T-helper 9 cell (primary cell): Measurements from ENCODE around the gene HEY2.
"Not testable (repeated sequence)": the region's sequence is repeated elsewhere in the genome, so short reads cannot be mapped to it uniquely, and the experiment has no call there.

Experiments used
- DNase-seq: peaks from one replicate; pipeline ENCODE4 v3.0.0-alpha.2; 2020

The HEY2 gene

DNA sequence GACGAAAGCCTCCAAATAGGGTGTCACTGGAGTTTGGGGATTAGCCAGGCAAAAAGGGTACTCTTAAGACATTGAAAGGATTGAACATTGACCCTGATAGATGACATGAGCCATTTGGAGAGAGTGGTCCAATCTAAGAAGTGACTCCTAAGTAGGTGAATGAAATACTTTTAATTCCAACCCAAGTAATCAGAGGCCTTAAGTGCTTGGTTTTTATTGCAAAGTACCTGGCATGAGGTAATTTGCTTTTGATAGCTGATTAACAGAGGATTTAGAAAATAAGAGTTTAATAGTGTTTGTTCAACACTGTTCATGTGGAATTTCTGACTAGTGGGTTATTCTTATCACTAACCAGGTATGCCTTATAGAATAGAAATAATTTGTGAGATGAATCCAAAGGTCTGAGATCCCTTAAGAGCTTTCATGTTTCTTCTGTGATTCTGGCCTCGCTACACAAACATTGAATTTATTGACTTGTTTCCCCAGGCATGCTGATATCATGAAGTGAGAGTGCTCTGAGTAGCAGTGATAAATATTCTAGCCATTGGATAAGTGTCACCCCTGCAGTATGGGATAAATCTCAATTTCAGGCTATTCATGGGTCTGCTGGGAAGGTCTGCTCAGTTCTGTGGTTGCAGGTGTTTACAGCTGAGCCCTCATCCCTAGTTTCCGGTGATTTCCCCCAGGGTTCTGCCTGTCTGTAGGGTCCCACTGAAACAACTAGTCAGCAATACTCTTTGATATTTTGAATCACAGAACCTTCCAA is 47.9 kb downstream of the HEY2 start:
- no peak for DNase-seq

DNA sequence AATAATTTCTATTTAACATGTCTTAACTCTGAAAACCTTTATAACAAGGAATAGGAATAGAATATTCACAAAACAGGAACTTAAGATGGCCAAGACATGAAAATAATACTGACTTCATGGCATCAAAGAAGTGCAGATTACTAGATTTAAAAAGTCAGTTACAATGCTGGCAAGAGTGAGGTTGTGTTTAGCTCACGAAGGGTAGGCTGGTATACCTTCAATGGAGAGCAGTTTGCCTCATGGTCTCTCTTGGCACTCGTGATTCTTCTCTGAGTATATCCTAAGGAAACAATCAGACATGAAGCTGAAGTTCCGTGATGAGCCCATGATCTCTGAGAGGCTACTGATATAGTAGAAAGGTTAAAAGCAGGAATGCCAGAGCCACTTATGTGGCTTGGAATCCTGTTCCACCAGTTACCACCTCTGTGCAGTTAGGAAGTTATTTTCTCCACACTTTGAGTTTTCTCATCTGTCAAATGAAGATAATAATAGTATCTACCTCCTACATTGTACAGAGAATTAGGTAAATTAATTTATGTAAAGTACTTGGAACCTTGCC is 48.5 kb downstream of the HEY2 start:
- DNase-seq: no peak

GRCh38 chr6:125798734-125799508 is 49.5 kb downstream of the HEY2 start:
- DNase-seq: no peak

- DNase-seq: no peak
Measured at GRCh38 chr6:125802383-125802782, 53.0 kb downstream of the HEY2 start.

DNA sequence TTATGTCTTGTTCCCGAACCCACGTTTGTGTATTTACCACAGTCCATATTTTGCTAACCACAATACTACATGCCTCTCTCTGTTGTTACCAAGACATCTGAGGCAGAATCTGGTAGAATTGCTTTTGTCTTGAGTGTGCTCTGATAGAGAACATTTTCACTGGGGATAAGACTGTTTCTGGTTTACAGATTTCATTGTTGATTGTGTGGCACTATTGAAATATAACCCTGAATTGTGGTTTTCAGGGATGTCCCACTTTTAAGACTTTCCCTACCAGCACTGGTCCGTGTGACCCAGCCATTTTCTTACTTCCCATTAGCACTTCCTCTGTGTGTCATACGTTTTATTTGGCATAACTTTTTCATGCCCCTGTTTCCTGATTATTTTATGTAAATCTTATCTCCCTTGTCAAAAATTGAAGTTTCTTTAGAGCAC is 53.5 kb downstream of the HEY2 start:
- DNase-seq: no peak

DNA sequence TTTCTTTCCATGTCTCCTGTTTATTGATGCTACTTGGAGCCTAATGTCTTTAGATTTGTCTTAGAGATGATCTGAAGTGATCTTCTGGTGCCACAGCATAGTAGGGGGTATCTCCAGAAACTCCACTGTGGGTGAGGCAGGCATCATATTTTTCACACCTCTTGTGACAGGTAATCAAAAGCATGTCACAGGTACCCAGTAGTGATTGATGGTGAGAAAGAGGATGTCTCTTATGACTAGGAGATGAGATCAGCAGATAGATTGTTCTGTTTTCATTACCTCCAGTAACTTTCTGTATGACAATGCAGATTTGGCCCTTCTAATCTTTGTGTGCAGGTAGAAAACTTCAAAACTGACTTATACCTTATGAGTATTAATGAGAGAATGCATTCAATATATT is 54.8 kb downstream of the HEY2 start:
- DNase-seq: no peak

GRCh38 chr6:125804866-125805425 is 55.5 kb downstream of the HEY2 start:
- not testable (repeated sequence) for DNase-seq

DNA sequence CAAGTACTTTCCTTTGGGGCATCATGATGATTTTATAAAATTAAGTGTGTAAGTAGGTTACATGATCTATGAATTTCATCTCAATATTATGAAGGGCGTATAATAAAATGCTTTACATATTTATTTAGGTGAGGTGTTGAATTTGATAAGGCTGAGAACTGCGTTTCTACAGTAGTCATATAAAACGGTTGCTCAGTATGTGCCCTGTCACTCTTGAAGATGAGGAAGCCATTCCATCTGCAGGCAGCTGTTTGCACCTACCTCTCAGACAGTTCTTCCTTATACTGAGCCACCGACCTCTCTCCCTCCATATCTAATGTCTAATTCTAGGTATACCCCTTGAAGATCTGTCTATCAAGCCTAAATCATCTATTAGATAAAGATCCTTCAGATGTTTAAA is 57.4 kb downstream of the HEY2 start:
- DNase-seq: no peak

GRCh38 chr6:125807293-125807692 is 57.9 kb downstream of the HEY2 start:
- no peak for DNase-seq

DNA sequence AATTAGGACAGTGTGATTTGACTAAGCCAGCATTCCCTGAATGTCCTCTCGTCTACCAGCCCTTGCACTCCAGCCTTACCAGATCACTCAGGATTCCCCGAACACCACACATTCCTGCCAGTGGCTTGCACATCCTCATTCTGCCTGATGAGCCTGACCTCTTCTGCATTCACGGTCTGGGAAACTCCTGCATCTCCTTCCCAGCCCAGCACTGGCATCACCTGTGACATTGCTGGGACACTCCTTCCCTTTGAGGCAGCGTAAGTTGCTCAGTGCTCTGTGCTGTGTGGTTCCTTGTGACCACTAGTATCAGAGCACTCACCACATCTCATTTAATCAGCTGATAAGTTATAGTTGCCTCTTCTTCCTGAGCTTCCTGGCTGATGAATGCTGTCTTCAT is 58.6 kb downstream of the HEY2 start:
- DNase-seq: no peak

GRCh38 chr6:125808591-125808990 is 59.2 kb downstream of the HEY2 start:
- DNase-seq: no peak

- DNase-seq: no peak
Measured at GRCh38 chr6:125809570-125810170, 60.2 kb downstream of the HEY2 start.

GRCh38 chr6:125810445-125810844 is 61.0 kb downstream of the HEY2 start:
- no peak for DNase-seq
